Peyer's patch (tissue), 4 donors: Measurements from ENCODE around the gene SH3PXD2B.

Source experiments
- CTCF ChIP-seq, 6 experiments: fragments of 450-650 bp in 4 of 6; fragments of 200-600 bp in 2 of 6; sonication (generic) in 1 of 6; IDR thresholded peaks; one replicate each; pipeline ENCODE4 v1.5.1; 2017 to 2019; ENCODE audit warnings: antibody characterized with exemption in 6 of 6, mild to moderate bottlenecking in 3 of 6, moderate library complexity in 1 of 6
- POLR2A ChIP-seq, 2 donors: fragments of 450-650 bp; IDR thresholded peaks; one replicate each; pipeline ENCODE4 v1.5.1; 2017; ENCODE audit warnings: antibody characterized with exemption in 2 of 2, mild to moderate bottlenecking in 2 of 2, moderate library complexity in 2 of 2

- peak; percentile 45 to 95 (median 88) for TF ChIP-seq CTCF (IDR thresholded peaks at IDR 0.05)
- no peak for TF ChIP-seq POLR2A (IDR thresholded peaks at IDR 0.05)
Observed at GRCh38 chr5:172293054-172293744, 161.1 kb downstream of the SH3PXD2B start.
